ENCODE results near the gene MAPKAPK2. TPM values are rescaled to one million over a fixed set of nuclear protein-coding genes. Genes with fewer than 3 reads are reported as not detected.
A peak's percentile ranks its signal among the peaks of the same experiment; 100 is the strongest.

Gene MAPKAPK2
- total and polyA plus RNA-seq, 7 donors: 32.1 to 61.4 (median 39.3) TPM

GRCh38 chr1:206735553-206736031 is 50.9 kb downstream of the MAPKAPK2 start:
- intact Hi-C loops (cut with DNase I): no loop called here
- peak; percentile 70 for DNase-seq
- peaks cover 0 to 26% (median 17%) of the 10 kb centered on the region in 4 donors for H3K4me1 ChIP-seq
- peaks cover 27 to 44% (median 34%) of the 10 kb centered on the region in 4 donors for H3K36me3 ChIP-seq
- H3K9me3 ChIP-seq: no peaks in the 10 kb centered on the region
- TF ChIP-seq POLR2A (IDR thresholded peaks at IDR 0.05) (no peak), EP300 (IDR thresholded peaks at IDR 0.05) (no peak), POLR2AphosphoS5 (IDR thresholded peaks at IDR 0.05) (no peak)
- TF ChIP-seq, protein P1, sequence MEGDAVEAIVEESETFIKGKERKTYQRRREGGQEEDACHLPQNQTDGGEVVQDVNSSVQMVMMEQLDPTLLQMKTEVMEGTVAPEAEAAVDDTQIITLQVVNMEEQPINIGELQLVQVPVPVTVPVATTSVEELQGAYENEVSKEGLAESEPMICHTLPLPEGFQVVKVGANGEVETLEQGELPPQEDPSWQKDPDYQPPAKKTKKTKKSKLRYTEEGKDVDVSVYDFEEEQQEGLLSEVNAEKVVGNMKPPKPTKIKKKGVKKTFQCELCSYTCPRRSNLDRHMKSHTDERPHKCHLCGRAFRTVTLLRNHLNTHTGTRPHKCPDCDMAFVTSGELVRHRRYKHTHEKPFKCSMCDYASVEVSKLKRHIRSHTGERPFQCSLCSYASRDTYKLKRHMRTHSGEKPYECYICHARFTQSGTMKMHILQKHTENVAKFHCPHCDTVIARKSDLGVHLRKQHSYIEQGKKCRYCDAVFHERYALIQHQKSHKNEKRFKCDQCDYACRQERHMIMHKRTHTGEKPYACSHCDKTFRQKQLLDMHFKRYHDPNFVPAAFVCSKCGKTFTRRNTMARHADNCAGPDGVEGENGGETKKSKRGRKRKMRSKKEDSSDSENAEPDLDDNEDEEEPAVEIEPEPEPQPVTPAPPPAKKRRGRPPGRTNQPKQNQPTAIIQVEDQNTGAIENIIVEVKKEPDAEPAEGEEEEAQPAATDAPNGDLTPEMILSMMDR (IDR thresholded peaks at IDR 0.05): no peak
- H3K27me3 ChIP-seq: no peaks in the 10 kb centered on the region
- WGBS, 2 donors: 79 to 80% methylated on average over 5 of the region's 5 CpGs
- H3K4me3 ChIP-seq: no peak overlapping the region
- H3K27ac ChIP-seq: no peak overlapping the region

DNA sequence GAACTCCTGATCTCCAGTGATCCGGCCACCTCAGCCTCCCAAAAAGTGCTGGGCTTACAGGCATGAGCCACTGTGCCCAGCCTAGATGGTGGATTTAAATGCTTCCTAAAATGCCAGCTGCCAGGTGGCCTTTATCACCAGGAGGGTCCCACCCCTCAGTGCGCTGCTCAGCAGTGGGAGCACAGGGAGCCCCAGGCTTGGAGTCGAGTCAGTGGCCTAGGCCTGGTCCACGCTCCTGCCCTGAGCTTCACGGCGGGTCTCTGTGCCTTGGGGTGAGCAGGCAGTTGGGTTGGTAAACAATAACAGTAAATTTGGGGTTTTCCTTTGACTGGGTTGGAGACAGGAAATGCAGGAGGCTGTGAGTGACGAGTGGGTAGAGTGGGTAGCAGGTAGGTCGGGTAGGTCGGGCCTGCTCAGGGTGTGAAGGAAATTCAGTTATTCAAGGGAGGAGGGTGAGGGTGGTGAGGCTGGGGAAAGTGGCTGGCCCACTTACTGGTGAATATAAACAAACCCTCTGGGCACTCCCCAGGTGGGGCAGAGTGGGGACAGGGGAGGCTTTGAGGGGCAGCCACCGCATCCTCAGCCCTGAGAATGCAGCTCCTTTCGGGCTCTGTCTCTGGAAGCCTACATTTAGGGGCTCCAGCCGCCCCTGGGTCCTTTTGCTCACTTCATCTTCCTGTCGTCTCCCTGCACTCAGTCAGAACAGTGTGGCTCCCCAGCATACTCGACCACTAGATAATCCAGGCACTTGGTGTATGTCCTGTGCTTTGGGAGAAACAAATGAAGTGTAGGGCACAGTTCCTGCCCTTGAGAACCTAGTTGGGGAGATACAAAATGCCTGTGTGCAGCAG is 52.4 kb downstream of the MAPKAPK2 start:
- no peak for DNase-seq
- H3K4me3 ChIP-seq: no peak overlapping the region
- H3K27me3 ChIP-seq: no peaks in the 10 kb centered on the region
- intact Hi-C loops (cut with DNase I): no loop called here
- no peak for TF ChIP-seq EP300 (IDR thresholded peaks at IDR 0.05)
- no peak for TF ChIP-seq POLR2AphosphoS5 (IDR thresholded peaks at IDR 0.05)
- no peaks in the 10 kb centered on the region for H3K9me3 ChIP-seq
- peaks cover 0 to 26% (median 17%) of the 10 kb centered on the region in 4 donors for H3K4me1 ChIP-seq
- WGBS, 2 donors: 74 to 90% methylated on average over 14 of the region's 14 CpGs
- peaks cover 13 to 29% (median 19%) of the 10 kb centered on the region in 4 donors for H3K36me3 ChIP-seq
- H3K27ac ChIP-seq: peak overlapping the region in 2 of 4 donors; percentile 11 to 21

- H3K27ac ChIP-seq: peak overlapping the region in 2 of 4 donors; percentile 11 to 21
- intact Hi-C loops (cut with DNase I): no loop called here
- no peak for TF ChIP-seq EP300 (IDR thresholded peaks at IDR 0.05)
- TF ChIP-seq POLR2A (IDR thresholded peaks at IDR 0.05): no peak
- peak in 1 of 4 donors; percentile 18 for TF ChIP-seq POLR2AphosphoS5 (IDR thresholded peaks at IDR 0.05)
- TF ChIP-seq, protein P1 (IDR thresholded peaks at IDR 0.05): no peak
- H3K9me3 ChIP-seq: no peaks in the 10 kb centered on the region
- WGBS, 2 donors: 64 to 65% methylated on average over 3 of the region's 3 CpGs
- no peak overlapping the region for H3K4me3 ChIP-seq
- peaks cover 7 to 22% (median 12%) of the 10 kb centered on the region in 4 donors for H3K36me3 ChIP-seq
- H3K4me1 ChIP-seq: peaks cover 0 to 26% (median 17%) of the 10 kb centered on the region in 4 donors
- DNase-seq: no peak
- no peaks in the 10 kb centered on the region for H3K27me3 ChIP-seq
Observed at GRCh38 chr1:206737729-206738201, 53.1 kb downstream of the MAPKAPK2 start.

- Histone ChIP-seq H3K27ac (no peak overlapping the region), H3K4me3 (no peak overlapping the region), H3K36me3 (peaks cover 3 to 13% (median 5%) of the 10 kb centered on the region in 4 donors), H3K9me3 (no peaks in the 10 kb centered on the region), H3K27me3 (no peaks in the 10 kb centered on the region), H3K4me1 (peaks cover 0 to 26% (median 17%) of the 10 kb centered on the region in 4 donors)
- 49 to 57% methylated on average over 3 of the region's 3 CpGs for whole genome bisulfite sequencing, 2 donors
- no peak for DNase-seq
- intact Hi-C loops (cut with DNase I): no loop called here
- TF ChIP-seq POLR2A (IDR thresholded peaks at IDR 0.05) (no peak), POLR2AphosphoS5 (IDR thresholded peaks at IDR 0.05) (peak in 1 of 4 donors; percentile 3)
Observed at GRCh38 chr1:206738370-206739366, 54.0 kb downstream of the MAPKAPK2 start.

GRCh38 chr1:206739411-206740076 is 54.8 kb downstream of the MAPKAPK2 start:
- intact Hi-C loops (cut with DNase I): no loop called here
- H3K4me3 ChIP-seq: no peak overlapping the region
- H3K27me3 ChIP-seq: no peaks in the 10 kb centered on the region
- DNase-seq: no peak
- peaks cover 0 to 10% (median 1%) of the 10 kb centered on the region in 4 donors for H3K36me3 ChIP-seq
- 33 to 56% methylated on average over 5 of the region's 5 CpGs for WGBS, 2 donors
- TF ChIP-seq EP300 (IDR thresholded peaks at IDR 0.05) (no peak), POLR2A (IDR thresholded peaks at IDR 0.05) (no peak), POLR2AphosphoS5 (IDR thresholded peaks at IDR 0.05) (no peak)
- no peak overlapping the region for H3K27ac ChIP-seq
- H3K4me1 ChIP-seq: peaks cover 0 to 26% (median 17%) of the 10 kb centered on the region in 4 donors
- no peaks in the 10 kb centered on the region for H3K9me3 ChIP-seq

Data from sigmoid colon (tissue), 7 donors.